Dermis blood vessel endothelial cell (primary cell): ENCODE data around the gene TTC14. TPM values are rescaled to one million over a fixed set of nuclear protein-coding genes. Genes with fewer than 3 reads are reported as not detected.
"Not testable (repeated sequence)": the region's sequence is repeated elsewhere in the genome, so short reads cannot be mapped to it uniquely, and the experiment has no call there.

Experiments used
- DNase-seq: peaks from one replicate; pipeline ENCODE4 v3.0.0; 2010
- total RNA-seq: library from RNA; depleted of rRNA; stranded (reverse); fragments of >200 nt; gene quantifications from 2 replicates; pipeline ENCODE4 v1.2.3, GENCODE V29; 2014

TTC14 gene
- total RNA-seq, result 40.0 and 66.4 TPM in 2 replicates

GRCh38 chr3:180601688-180602666 is at the start of gene TTC14:
TSS of gene TTC14 (plus strand) at chr3:180602163. CDS start at chr3:180602262, 99 bp downstream.
- DNase-seq, result peak; percentile 96

- DNase-seq, result no peak
Observed at GRCh38 chr3:180563406-180563805, 38.6 kb upstream of the TTC14 start.

- no peak for DNase-seq
Observed at GRCh38 chr3:180564676-180565075, 37.3 kb upstream of the TTC14 start.

- DNase-seq, result no peak
Observed at GRCh38 chr3:180570238-180570637, 31.7 kb upstream of the TTC14 start.

- DNase-seq, result no peak
Observed at GRCh38 chr3:180571831-180572598, 29.9 kb upstream of the TTC14 start.

- DNase-seq, result no peak
Observed at GRCh38 chr3:180575571-180575970, 26.4 kb upstream of the TTC14 start.

- DNase-seq, result no peak
Observed at GRCh38 chr3:180580934-180581333, 21.0 kb upstream of the TTC14 start.

GRCh38 chr3:180590396-180590795 is 11.6 kb upstream of the TTC14 start:
- DNase-seq, result no peak

- DNase-seq, result not testable (repeated sequence)
Observed at GRCh38 chr3:180593631-180594030, 8.3 kb upstream of the TTC14 start.

- DNase-seq, result peak; percentile 69
Observed at GRCh38 chr3:180594631-180595558, 7.1 kb upstream of the TTC14 start.

GRCh38 chr3:180595559-180595935 is 6.4 kb upstream of the TTC14 start:
- no peak for DNase-seq

GRCh38 chr3:180600473-180600872 is 1.5 kb upstream of the TTC14 start:
- DNase-seq, result no peak

- no peak for DNase-seq
Observed at GRCh38 chr3:180611006-180611405, 9.0 kb downstream of the TTC14 start.

GRCh38 chr3:180612364-180612763 is 10.4 kb downstream of the TTC14 start:
- DNase-seq, result no peak

- no peak for DNase-seq
Observed at GRCh38 chr3:180615954-180616353, 14.0 kb downstream of the TTC14 start.

- peak; percentile 13 for DNase-seq
Observed at GRCh38 chr3:180617049-180617448, 15.1 kb downstream of the TTC14 start.

GRCh38 chr3:180618563-180618962 is 16.6 kb downstream of the TTC14 start:
- DNase-seq, result not testable (repeated sequence)

GRCh38 chr3:180619723-180620122 is 17.8 kb downstream of the TTC14 start:
- peak; percentile 44 for DNase-seq

- no peak for DNase-seq
Observed at GRCh38 chr3:180624714-180625113, 22.8 kb downstream of the TTC14 start.

- no peak for DNase-seq
Observed at GRCh38 chr3:180626844-180627243, 24.9 kb downstream of the TTC14 start.

GRCh38 chr3:180630371-180630770 is 28.4 kb downstream of the TTC14 start:
- DNase-seq, result peak; percentile 78

- no peak for DNase-seq
Observed at GRCh38 chr3:180631317-180631716, 29.4 kb downstream of the TTC14 start.
